HepG2 (cell line): ENCODE data around the gene PTPN3. TPM values are rescaled to one million over a fixed set of nuclear protein-coding genes. Genes with fewer than 3 reads are reported as not detected.

Source experiments
- ARID4A ChIP-seq: sonication (generic); formaldehyde crosslinking; IDR thresholded peaks from 2 replicates; pipeline ENCODE4 v1.5.0; 2020; ENCODE audit warnings: mild to moderate bottlenecking, missing genetic modification reagents, borderline replicate concordance
- CEBPG ChIP-seq: IDR thresholded peaks from 2 replicates; pipeline ENCODE4 v1.6.1; 2016
- PAXIP1 ChIP-seq: sonication (generic); formaldehyde crosslinking; conservative IDR thresholded peaks from 2 replicates; pipeline ENCODE4 v1.4.0; 2020; ENCODE audit warnings: mild to moderate bottlenecking, missing genetic modification reagents, moderate library complexity
- ZNF281 ChIP-seq: sonication (generic); formaldehyde crosslinking; IDR thresholded peaks from 2 replicates; pipeline ENCODE4 v1.4.0; 2020; ENCODE audit warnings: missing genetic modification reagents, borderline replicate concordance
- polyA plus RNA-seq, 8 experiments: library from polyadenylated mRNA; depleted of rRNA in 3 of 8; stranded (reverse) in 7 of 8; unstranded in 1 of 8; fragments of >200 nt; fragmentation: Illumina TruSeq in 4 of 8; extraction: Trizol in 4 of 8; gene quantifications; 2 replicates each; pipeline versions ENCODE4 v1.2.1 to v1.2.3, GENCODE V29; 2011 to 2016; ENCODE audit warnings: low read depth in 4 of 8, missing spikeins in 1 of 8, mixed read lengths in 1 of 8; ENCODE audit not compliant: insufficient read depth in 1 of 8
- total RNA-seq, 5 experiments: library from RNA; depleted of rRNA; stranded (reverse); fragments of >200 nt; fragmentation: Illumina TruSeq; extraction: Trizol; gene quantifications; 2 replicates each; pipeline ENCODE4 v1.2.3, GENCODE V29; 2016; ENCODE audit warnings: low read depth in 1 of 5

Gene PTPN3
- total and polyA plus RNA-seq, 2 of the 13 experiments (the other 11 are each of a cell fraction or from before 2014, with no cell fraction given), result 5.6 to 20.5 TPM

GRCh38 chr9:109478665-109479380 is 19.3 kb downstream of the PTPN3 start (continued):
- TF ChIP-seq ARID4A (CRISPR knock-in tag) (no peak), PAXIP1 (0 out of 2 replicates have a peak, but pooled peaks have one; percentile 35), CEBPG (CRISPR knock-in tag) (peak; percentile 84), ZNF281 (peak; percentile 78; the same call in 1 of the 2 replicates)
